Pulmonary artery endothelial cell (primary cell): ENCODE results near the gene TBC1D26. TPM values are rescaled to one million over a fixed set of nuclear protein-coding genes. Genes with fewer than 3 reads are reported as not detected.
"Not testable (repeated sequence)": the region's sequence is repeated elsewhere in the genome, so short reads cannot be mapped to it uniquely, and the experiment has no call there.

Experiments used
- DNase-seq: peaks from one replicate; pipeline ENCODE4 v3.0.0-alpha.2; 2011; ENCODE audit warnings: low read depth, low spot score
- total RNA-seq: library from RNA; depleted of rRNA; stranded (reverse); fragments of >200 nt; gene quantifications from 2 replicates; pipeline ENCODE4 v1.2.3, GENCODE V29; 2014

TBC1D26 gene
- not detected in 2 replicates for total RNA-seq

DNA sequence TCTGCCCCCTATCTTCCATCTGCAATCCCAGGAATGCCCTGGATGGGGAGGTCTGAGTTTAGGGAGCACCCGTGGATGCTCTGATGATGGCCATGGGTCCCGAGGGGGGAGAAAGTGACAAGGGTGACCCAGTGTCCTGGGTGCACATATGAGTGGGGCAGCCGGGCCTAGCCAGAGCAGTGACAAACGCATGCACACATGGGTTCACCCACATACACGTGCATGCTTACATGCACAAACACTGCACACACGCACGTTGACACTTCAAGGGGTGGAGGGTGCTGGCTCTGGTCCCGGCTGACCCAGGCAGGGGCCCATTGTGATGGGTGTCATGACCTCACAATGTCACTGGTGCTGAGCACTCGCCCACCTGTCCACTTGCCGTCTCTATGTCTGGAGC lies at the start of gene TBC1D26:
TBC1D26 (plus strand) TSS at position 384 of the 400 bp plus-strand sequence. CDS start 3,066 bp downstream, outside the sequence.
- not testable (repeated sequence) for DNase-seq

DNA sequence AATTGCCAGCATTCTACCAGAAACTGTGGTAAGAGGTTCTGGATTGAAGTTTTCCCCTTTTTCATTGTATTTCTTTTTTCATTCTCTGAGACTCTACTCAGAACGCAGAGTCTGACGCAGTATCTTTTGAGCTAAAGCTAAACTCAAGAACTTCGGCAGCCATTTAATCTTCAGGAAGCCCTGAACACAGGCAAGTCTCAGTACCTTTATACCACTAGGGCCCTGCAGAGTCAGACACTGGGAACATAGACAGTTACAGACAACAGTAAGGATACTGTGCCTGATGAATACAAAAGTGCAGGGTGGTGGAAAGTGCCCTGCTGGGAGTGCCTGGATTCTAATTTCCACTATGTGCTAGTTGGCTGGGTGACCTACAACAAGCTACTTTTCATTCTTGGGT lies 48.9 kb upstream of the TBC1D26 start:
- DNase-seq = not testable (repeated sequence)

DNA sequence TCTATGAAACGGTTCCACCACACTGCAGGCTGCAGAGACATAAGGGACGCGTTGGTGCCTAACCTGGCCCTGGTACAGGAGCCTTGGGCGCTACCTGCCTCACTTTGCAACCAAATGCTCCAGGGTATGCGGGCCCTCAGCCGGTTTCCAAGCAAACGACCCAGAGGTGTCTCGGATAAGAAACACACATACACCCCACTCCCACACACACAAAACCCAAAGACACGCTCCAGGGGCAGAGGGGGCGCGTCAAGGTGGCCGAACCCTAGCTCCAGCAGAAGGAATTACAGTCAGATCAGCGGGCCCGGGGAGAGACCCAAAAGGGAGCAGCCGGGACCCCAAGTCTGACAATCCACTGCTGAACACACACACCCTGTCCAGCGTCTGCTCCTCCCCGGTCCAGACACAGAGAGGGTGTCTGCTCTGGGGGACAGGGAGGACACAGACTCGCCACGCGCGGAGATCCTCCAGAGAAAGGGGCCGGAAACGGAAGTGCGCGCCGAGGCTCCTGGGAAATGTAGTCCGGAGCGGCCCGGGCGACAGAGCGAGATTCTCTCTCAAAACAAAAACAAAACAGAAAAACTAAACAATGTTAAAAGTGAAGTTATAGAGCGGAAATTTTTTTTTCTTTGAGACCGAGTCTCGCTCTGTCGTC lies 48.1 kb upstream of the TBC1D26 start, which contains the start of gene TRIM16:
TRIM16 (minus strand) TSS at position 488 of the 655 bp plus-strand sequence. CDS start 32,702 bp downstream, outside the sequence.
- DNase-seq = not testable (repeated sequence)

DNA sequence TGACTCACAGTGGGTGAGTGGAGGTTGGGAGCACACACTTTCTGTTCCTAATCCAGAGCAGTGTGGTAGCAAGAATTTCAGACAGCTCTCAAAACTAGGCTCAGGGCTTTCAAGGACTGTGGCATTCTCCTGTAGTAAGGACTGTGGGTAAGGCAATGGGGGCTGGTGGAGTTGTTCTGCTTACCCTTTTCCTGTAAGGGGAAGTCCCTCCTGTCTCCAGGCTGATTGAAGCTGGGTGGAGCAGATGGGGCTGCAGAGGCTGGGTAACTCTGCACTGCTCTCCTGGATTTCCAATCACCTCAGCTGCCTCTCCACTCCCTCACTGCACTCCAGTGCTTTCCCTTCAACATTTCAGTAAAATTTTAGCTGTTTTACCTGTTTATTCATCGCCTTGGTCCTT lies 44.6 kb upstream of the TBC1D26 start:
- DNase-seq = not testable (repeated sequence)

DNA sequence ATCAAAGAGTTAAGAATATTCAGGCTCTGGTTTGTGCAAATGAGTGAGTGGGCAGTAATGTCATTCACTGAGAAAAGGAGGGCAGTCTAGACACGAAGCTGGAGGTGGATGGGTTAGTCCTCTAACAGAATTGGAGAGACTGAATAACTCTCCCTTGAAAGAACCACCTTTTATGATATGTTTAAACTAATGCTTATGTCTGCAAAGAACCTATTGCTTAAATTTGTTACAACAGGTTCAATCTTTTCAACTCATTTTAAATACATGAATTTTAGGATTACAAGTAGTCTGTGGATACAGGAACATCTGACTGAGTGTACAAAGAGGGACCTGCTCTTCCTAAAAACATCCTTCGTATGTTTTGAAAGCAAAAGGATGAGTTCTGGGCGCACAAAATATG lies 33.1 kb upstream of the TBC1D26 start:
- not testable (repeated sequence) for DNase-seq

DNA sequence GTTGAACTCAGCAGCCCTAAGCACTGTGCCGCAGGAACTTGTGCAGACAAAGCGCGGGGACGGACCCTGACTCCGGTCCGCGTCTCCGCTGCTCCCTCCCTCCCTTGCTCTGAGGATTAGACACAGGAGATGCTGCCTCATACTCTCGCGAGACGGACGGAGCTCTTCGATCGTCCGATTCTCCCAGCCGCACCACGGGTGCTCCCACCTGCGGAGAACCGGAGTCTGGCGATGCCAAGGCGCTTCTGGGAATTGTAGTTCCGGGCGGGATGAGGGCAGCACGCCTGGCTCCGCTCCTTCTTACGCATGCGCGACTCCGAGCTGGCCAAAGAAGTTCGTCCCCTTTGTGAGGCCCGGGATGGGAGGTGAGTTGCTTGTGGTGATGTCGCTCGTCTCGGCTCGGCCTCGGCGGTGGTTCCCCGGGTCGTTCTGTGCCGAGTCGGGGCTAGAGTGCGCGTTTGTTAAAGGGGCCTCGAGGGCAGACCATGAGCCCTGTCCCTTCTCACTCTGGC lies 32.6 kb upstream of the TBC1D26 start, which contains the start of gene ZNF286A:
ZNF286A (plus strand) TSS at position 340 of the 512 bp plus-strand sequence. CDS start 578 bp downstream, outside the sequence.
- DNase-seq = peak; percentile 93

DNA sequence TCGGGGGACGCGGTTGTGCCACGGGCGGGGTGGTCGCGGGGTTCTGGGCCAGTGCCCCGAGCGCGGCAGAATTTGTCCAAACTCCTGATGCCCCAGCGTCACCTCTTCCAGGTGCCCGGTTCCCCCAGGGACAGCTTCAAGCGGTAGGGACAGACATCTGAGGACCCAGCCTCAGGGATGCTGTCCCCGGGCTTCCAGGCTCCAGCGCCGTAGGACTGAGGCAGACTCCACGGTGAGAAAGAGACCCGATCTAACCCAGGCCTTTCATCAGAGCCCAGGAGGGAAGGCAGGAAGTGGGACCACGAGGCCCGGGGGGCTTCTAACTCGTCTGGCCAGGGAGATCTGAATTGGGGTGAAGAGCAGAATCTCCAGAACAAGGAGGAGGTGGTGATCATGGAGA lies 32.1 kb upstream of the TBC1D26 start:
- not testable (repeated sequence) for DNase-seq

DNA sequence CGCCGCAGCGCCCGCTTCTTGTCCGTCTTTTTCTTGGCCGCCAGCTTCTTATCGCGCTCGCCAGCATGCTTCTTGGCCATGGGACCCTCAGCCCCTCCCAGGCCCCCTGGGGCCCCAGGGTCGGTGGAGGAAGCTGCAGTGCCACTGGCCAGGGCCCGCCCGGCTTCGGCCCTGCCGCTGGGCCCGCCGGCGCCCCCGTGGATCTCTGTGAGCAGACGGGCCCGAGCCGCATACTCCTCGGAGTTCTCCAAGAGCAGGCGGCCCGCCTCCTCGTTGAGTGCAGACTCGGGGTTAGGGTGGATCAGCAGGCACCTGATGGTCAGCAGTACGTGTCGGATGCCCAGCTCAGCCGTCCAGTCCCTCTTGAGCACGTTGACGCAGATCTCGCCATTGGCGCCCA lies 27.8 kb upstream of the TBC1D26 start:
- DNase-seq = not testable (repeated sequence)

DNA sequence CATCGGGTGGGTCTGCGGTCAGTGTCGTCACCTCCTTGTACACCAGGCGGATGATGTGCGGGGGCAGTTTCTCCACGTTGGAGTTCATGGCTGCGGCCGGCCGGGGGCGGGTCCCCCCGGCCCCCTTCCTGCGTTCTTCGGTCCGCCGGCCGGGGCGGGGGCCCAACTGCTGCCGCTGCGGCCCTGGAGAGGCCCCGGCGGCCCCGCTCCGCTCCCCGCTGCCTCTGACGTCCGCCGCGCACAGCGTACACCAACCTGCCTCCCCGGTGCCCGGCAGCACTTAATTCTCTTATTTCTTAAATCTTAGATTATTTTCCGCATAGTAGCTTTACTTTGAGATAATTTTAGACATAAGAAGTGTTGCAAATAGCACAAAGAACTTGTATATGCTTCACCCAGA lies 27.3 kb upstream of the TBC1D26 start:
- not testable (repeated sequence) for DNase-seq

DNA sequence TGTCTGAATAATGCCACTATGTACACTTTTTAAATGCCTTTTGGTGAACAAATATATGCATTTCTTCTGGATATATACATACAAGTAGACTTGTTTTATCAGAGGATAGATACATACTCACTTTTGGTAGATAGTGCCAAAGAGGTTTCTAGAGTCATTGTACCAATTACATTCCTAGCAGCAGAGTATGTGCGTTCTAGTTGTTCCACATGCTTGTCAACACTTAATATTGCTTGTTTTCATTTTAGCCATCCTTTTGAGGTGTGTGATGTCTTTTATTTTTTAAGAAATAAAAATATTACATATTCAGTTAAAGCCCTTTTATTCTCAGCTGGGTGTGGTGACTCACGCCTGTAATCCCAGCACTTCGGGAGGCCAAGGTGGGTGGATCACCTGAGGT lies 23.2 kb upstream of the TBC1D26 start:
- not testable (repeated sequence) for DNase-seq

DNA sequence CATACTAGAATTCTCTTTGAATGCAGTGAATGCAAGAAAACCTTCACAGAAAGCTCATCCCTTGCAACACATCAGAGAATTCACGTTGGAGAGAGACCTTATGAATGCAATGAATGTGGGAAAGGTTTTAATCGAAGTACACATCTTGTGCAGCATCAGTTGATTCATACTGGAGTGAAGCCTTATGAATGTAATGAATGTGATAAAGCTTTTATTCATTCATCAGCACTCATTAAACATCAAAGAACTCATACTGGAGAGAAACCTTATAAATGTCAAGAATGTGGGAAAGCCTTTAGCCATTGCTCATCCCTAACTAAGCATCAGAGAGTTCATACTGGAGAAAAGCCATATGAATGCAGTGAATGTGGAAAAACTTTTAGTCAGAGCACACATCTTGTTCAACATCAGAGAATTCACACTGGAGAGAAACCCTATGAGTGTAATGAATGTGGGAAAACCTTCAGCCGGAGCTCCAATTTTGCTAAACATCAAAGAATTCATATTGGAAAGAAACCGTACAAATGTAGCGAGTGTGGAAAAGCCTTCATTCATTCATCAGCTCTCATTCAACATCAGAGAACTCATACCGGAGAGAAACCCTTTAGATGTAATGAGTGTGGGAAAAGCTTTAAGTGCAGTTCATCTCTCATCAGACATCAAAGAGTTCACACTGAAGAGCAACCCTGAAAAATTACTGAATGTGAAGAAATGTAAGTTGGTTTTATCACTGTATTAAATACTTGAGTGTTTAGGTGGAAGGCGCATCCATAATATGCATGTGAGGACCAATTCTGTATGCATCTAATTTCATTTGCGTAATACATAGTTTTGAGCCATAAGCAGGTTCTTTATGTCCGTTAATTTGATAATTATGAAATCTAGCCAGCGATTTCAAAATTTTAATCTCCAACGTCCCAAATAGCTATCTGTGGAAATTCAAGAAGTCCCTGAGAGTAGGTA lies 15.2 kb upstream of the TBC1D26 start:
- DNase-seq = not testable (repeated sequence)

DNA sequence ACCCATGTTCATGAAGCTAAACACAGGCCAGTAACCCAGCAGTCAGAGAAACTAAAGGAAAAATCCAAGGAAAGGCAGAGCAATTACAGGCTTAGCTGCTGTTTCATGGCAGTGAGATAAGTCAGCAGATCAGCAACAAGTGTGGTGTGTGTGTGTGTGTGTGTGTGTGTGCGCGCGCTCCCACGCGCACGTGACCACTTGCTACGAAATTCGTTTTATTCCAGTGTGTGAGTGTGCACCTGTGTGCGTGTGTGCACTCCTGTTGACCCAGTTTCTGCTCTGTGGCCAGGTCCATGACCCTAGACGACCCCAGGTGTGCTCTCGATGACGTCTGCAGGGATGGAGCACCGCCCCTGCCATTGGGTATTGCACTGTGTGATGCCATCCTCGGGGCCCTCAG lies 1.5 kb upstream of the TBC1D26 start:
- not testable (repeated sequence) for DNase-seq

DNA sequence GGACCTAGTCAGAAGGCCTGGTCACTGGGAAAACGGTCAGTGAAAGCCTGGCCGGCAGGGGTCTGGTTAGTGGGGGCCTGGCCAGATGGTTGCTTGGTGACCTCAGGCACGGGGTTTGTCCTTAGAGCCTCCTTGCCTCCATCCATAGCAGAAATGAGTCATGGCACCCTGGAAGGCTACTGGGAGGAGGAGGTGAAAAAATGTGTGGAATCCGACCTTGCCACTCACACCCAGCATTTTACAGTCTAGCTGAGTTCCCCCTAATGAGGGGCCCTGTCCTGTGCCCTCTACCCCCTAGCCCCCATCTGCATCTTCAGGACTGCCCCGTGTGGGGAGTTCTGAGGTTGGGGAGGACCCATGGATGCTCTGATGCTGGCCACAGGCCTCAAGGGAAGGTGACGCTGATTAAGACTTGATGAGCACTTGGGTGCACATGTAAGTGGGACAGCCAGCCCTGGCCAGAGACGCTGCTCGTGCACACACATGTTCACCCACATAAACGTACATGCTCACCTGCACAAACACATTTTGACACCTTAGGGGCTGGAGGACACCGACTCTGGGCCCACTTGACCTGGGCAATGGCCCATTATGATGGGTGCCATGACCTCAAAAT lies 1.2 kb downstream of the TBC1D26 start:
- DNase-seq = not testable (repeated sequence)

DNA sequence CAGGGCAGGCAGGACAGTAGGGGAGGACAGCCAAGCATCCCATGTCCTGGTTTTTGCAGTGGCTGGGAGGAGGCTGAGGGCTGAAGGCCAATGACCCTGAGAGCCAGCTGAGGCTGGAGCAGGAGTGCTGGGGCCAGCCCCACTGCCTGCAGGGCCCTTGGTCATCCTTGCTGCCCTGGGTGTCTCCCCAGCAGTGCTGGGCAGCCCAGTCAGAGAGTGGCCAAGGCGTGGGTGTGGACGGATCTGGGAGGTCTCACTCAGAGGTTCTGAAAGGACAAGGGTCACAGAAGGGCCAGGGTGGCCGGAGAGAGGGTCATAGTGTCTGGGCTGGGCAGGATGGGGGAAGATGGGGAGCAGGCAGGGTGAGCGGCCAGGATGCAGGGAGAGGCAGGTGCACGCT lies 4.5 kb downstream of the TBC1D26 start:
- DNase-seq = not testable (repeated sequence)

DNA sequence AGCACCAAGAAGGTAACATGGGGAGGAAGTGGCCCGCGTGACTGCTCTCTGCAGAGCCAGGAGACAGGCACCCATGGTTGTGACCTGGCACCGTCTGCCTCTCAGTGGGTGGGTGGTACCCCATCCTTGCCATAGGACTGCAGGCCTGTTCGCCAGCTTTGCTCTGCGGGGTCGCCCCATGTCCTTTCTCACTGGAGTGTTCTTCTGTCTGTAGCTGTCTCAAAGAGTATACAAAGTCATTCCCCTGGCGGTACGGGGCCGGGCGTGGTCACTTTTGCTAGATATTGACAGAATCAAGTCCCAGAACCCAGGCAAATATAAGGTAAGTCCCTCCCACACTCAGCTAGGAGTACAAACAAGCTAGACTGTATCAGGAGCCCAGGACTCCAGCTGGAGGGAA lies 6.0 kb downstream of the TBC1D26 start:
- no peak for DNase-seq

DNA sequence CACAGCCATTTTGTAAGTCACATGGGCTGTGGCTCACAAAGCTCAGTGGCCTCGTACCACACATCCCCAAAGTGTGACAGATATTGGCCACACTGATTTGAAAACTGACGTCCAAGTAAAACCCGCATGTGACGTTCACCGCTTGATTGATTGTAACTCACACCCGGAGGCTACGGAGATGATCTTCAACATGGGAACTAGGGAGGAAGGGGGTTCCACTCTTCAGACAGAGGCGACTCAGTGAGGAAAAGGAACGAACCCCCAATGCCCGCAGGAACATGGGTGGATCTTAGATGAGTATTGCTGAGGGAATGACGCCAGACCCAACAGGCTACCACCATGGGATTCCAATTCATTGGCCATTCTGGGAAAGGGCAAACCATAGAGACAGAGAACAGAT lies 7.2 kb downstream of the TBC1D26 start:
- DNase-seq = not testable (repeated sequence)

DNA sequence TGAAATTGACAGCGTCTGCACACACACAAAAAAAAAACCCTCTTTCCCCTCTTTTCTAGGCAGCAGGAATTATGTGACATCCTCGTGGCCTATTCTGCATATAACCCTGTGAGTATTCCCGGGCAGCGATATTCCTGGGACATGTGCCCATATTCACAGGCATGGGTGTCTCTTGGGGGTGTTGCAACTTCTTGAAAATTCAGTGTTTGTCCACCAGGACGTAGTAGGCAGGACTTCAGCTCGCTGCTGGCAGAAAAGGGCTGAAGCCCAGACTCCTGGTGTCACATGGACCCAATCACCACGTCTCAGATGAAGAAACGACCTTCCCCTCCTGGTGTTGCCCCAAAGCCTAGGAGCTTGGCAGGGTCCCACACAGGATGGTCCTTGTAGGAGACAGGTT lies 8.0 kb downstream of the TBC1D26 start:
- DNase-seq = not testable (repeated sequence)

DNA sequence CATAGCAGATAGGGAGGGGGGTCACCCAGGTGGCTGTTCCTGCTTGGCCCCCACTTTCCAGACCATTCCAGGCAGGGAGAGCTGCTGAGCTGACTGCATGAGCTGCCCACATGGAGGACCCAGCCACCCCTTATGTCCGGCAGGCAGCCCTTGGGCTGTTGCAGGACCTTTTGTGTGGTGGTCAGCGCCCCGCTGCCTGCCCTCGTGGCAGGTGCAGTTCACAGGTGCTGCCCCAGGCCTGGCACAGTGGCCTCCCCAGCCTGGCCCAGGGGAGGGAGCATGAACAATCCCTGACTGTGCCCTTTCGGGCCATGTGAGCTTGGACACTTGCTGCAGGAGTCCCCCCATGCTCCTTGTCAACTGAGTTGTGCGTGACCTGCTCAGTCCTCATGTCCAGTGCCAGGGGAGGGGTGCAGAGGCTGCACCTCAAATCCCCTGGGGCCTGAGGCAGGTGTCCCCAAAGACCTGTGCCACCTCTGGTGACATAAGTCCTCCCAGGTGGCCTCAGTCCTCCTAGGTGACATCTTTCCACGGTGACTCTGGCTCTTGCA lies 8.6 kb downstream of the TBC1D26 start:
- DNase-seq = no peak

DNA sequence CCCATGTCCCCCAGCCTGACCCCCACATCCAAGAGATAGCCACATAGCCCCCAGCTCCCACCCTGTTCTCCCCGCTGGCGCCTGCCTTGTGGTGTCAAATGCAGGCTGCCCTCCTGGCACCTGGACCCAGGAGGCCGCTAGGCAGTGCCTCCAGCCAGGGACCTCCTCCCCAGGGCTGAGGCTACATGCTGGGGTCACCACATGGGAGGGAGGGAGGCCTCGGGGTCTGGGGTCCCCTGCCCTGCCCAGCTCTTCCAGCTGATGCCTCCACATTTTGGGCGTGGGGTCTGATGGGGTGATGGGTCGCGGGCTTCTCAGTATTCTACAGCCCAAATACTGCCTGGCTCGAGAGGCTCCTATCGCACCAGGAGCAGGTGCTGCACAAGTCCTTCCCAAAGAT lies 9.5 kb downstream of the TBC1D26 start:
- no peak for DNase-seq

DNA sequence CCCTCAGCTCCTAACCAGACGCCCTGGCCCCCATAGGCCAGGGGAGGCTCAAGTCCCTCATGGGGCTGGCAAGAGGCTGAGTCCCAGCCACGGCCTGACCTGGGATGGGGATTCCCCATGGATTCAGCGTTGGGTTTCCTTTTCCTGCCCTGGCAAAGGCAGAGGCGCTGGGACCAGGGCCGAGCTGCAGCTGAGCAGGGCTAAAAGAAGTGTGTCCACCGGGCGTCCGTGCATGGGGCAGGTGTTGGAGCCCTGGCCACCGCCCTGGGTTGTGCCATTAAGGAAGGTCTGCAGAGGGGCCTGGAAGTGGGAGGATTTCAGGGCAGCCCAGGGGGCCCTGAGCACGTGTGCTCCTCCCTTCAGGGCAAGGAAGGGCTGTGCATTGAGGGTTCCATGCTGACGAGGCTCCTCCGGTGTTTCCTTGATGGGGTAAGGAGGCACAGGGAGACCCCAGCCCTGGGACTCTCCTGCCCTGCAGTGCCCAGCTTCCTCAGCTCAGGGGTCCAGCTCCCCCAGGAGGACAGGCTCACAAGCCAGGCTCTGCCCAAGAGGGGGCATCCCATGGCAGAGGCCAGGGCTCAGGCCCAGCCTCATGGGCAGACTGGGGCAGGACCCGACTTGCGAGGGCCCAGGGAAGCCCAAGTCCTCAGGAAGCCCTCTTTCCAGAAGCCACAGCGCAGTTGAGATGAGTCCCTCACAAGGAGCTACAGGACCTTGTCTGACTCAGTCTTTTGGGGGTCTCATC lies 10.1 kb downstream of the TBC1D26 start:
- DNase-seq = no peak
